Measurements from ENCODE around the gene BIRC7. TPM values are rescaled to one million over a fixed set of nuclear protein-coding genes. Genes with fewer than 3 reads are reported as not detected.

Gene BIRC7
- total RNA-seq, 1 donor from 2014 or later = 0.60 TPM

DNA sequence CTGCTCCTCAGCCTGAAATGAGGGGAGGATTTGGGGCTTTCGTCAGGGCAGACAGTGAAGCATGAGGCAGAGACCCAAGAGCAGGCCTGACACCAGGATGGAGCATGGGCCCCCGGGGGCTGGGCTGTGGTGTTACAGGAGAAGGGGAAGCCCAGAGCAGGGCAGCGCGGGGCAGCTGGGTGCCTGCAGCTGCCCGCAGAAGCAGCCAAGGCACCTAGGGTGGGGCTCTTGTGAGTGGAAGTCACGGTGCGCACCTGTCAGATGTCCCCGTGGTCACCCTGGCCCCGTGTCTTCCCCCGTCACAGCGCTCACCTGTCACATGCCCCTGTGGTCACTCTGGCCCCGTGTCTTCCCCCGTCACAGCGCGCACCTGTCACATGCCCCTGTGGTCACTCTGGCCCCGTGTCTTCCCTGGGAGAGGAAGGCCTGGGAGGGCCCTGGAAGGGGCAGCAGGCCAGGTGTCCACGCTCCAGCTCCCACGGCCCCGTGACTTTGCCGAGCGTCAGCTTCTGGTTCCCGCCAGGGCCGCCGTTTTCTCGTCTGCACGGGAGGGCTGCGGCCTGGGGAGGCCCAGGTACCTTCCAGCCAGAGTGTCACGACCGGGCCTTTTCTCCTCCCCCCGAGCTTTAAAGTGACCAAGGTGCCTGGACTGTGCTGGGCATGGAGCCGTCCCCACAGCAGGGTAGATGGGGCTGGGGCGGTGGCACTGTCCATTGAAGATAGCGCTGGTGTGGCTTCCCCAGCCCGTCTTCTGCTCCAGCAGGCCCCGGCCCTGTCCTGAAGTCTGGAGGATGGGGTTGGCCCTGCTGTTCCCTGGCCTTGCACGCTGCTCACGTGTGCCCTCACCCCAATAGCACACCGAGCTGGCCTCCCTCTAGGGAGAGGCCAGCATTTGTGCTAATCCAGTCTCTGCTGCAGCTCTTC, 46.3 kb downstream of the BIRC7 start:
- DNase-seq (ENCODE audit: low spot score) = no peak

DNA sequence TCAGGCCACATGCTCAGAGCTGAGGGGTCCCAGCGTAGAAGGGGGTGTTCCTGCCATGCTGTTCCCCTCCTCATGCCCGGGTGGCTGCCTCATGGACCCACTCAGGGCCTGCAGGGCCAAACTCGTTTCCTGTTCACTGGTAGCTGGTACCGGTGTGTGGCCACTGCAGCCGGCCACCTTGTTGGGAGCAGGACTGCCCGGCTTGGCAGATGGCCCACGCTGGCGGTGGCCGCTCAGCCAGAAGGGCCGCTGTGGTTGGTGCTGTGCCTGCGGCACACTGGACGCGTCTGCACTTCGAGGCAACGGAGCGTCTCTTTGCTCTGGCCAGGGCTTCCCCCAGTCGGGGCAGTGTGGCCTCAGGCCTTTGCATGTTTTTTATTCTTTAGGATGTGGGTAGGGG, 47.2 kb downstream of the BIRC7 start:
- DNase-seq (ENCODE audit: low spot score) = no peak

DNA sequence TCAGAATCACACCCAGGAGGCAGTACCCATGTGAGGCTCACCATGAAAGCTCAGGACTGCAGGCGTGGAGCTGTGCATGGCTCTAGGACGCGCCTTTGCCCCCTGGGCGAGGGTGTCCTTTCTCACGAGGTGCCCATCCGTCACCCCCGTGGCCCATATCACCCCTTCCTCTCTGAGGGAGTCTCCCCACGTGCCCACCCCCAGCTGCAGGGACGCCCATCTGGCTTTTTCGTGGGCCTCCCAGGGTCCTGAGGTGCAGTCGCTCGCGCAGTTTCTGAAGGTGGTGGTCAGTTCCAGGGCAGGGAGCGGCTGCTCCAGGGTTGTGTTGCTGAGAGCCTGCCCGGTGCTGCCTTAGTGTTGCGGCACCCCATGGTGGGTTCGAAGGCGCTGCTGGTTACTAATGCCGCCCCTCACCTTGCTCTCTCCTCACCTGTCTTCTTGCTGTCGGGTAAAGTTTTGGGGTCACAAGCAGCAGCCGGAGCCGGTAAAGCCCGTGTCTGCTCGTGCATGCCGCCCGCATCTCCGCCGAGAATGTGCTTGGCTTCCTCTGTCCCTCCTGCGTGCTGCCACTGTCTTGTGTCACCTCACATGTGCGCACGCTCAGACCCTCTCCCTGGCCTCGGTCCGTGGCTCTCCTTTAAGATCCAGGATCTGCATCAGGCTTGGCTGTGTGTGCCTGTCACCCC, 47.8 kb downstream of the BIRC7 start:
- DNase-seq (ENCODE audit: low spot score) = no peak

DNA sequence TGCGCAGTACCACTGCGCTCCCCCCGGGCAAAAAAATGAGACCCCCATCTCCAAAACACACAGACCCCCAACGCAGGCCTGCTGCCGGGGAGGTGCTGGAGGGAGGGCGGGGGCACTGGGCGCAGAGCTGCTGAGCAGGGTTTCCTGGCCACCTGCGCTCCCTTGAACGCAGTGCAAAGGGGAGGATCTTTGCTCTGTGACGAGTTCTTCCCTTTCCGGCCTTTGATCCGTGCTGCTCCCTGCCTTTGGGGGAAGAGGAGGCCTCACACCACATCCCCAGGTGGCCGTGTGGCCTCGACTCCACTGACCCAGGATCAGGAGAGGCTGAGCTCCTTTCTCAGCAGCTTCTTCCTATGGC, 48.4 kb downstream of the BIRC7 start:
- DNase-seq (ENCODE audit: low spot score) = no peak

DNA sequence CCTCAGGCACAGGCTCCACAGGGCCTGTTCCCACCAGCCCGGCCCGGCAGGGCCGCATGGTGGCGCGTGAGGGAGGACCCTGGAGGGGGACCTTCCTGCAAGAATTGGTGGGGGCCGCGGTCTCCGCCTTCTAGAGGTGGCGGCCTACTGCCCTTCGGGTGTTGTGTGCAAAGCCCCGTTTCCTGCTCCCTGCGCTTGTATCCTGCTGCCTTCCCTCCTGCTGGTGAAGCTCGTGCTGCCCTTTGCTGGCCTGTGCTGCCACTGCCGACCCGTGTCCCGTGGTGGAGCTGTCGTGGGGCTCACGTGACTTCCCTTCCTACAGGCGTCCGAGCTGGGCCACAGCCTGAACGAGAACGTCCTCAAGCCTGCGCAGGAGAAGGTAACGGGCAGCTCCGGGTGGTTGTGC, 48.8 kb downstream of the BIRC7 start:
- DNase-seq (ENCODE audit: low spot score) = no peak

DNA sequence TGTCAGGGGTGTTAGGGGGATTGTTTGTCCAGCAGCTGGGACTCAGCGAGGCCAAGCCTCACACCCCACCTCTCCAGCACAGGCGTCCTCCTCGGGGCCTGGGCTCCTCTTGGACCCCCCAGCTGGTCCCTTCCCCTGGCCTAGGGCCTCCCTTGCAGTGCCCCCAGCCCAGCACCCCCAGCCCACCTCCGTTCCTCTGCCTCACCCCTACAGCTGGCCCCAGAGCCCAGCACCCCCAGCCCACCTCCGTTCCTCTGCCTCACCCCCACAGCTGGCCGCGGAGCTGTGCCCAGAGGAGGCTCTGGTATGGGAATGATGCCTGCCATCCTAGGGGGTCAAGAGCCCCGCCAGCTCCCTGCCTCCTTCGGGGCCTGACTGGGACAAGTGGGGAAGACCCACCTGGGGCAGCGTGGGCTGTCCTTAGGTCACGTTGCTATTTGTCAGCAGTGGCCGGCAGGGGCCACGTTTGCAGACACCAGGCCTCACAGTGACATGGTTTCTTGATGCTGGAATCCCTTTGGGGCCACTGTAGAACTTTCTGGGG, 49.3 kb downstream of the BIRC7 start:
- DNase-seq (ENCODE audit: low spot score) = no peak

DNA sequence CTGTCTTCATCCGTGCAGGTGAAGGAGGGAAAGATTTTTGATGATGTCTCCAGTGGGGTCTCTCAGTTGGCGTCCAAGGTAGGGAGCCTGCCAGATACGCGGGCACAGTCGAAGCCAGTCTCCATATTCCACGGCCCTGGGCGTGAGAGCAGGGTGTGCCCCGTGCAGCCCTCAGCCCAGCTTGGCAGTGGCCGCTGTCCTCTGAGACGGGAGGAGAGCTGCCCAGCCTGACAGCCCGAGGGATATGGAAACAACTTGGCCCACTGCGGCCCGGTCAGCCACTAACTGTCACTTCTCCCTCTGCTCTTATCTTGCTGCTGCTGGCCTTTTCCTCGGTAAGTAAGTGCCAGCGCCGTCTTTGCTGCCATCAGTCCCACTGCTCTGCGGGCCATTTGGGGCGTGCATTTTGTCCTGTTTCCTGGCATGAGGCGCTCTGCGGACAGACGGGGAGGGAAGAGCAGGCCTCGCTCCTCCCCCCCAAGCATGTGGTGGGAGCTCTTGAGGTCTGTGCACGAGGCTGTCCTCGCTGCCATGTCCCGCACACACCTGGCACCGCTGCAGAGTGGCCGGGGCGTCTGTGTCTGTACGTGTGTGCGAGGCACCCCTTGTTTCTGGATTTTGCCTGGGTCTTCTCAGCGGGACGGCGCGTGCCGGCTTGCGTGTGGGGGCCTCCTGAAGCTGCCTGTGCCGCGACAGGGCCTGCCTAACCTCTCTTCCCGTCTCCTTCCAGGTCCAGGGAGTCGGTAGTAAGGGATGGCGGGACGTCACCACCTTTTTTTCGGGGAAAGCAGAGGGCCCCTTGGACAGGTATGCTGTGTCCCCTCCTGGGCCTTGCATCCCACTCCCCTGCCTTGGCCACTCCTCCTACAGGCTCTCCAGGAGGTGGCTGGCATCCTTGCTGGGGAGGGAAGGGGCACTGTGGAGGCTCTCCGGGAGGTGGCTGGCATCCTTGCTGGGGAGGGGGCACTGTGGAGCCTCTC, 50.2 kb downstream of the BIRC7 start:
- DNase-seq (ENCODE audit: low spot score) = no peak

DNA sequence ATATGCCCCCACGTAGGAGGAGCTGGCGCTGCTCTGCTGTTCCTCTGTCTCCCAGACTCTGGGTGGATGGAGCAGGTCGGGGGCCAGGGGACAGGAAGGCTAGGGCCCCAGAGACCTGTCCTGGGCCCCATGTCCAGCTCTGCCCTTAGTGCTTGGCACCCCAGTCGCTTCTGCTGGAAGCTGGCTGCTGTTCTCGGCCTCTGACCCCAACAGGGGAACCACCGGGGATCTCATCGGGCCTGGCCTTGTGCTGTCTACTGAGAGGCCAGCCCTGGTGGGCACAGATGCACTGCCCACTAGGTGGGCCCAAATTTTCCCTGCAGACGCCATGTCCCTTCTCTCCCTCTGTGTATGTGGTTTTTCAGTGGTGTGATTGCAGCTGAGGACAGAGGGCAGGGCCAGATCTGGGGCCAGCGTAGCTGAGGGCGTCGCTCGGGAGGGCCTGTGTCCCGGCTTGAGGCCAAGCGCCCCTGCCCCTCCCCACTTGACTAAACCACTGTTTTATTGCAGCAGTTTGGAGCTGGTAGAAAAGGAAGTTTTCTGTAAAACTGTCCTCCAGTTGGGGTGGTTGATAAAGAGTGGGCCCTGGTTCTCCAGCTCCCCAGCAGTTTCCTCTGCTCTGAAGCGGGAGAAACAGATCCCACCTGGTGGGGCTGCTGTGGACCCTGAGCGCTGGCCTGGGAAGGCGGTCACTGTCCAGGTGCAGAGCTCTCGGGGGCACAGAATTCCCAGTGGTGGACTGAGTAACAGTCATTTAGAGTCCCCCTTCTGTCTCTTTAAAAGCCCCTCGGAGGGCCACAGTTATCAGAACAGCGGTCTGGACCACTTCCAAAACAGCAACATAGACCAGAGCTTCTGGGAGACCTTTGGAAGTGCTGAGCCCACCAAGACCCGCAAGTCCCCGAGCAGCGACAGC, 51.3 kb downstream of the BIRC7 start:
- DNase-seq (ENCODE audit: low spot score) = no peak

DNA sequence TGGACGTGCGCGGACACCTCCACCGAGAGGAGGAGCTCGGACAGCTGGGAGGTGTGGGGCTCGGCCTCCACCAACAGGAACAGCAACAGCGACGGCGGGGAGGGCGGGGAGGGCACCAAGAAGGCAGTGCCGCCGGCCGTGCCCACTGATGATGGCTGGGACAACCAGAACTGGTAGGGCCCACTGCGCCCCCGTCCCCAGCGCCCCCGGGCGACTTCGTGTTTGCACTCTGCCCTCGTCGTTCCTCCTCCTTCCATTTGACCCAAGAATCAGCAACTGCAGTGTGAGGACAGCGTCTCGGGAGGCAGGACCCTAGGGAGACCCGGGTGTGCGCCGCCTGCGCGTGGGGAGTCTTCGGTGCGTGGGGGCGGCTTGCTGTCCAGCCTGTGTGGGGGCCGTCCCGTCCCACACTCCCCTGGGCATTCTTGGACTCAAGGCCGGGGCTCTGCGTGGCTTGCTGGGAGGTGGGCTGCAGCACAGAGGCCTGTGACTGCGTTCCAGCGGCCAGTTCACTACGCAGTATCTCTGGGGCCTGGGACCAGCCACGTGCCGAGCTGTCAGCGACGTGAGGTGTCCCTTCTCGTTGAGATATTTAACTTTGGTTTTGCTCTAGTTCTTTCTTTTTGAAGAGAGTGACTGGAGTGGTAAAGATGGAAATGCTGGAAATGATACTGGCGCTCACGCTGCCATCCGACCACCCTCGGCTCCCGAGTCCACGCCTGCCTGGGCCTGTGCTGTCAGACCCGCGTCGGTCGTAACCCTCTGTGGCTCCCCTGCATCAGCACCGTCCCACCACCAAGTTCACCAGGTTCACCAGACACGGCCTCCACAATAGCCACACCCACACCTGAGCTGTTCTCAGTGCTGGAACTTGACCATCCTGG, 52.2 kb downstream of the BIRC7 start:
- DNase-seq (ENCODE audit: low spot score) = no peak

DNA sequence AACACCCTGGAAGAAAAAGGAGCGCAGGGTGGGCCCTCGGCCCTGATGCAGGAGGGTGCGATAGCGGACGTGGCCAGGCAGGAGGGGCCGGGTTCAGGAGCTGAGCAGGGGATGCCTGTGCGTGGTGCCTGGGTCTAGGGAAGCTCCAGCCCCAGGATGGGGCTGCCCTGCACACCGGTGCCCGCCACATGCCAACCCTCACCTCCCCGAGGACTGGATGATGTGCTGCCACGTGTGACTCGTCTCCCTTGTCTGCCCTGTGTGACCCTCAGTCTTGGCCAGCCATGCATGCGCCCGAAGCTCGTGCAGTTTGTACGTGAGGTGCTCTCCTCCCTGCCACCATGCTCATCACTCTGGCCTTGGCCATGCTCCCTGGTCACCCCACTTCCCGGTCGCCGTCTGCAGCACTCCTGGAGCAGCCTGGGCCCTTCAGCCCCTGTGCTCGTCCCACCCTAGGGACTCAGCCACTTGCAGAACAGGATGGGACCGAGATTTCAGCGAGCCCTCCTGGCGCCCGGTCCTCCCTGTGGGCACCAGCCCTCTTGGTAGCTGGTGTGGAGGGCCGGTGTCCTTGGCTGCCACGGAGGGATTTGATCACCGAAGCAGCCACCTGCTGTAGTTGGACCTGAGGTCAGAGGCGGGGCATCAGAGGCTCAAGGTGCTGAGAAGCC, 53.0 kb downstream of the BIRC7 start:
- no peak for DNase-seq (ENCODE audit: low spot score)

DNA sequence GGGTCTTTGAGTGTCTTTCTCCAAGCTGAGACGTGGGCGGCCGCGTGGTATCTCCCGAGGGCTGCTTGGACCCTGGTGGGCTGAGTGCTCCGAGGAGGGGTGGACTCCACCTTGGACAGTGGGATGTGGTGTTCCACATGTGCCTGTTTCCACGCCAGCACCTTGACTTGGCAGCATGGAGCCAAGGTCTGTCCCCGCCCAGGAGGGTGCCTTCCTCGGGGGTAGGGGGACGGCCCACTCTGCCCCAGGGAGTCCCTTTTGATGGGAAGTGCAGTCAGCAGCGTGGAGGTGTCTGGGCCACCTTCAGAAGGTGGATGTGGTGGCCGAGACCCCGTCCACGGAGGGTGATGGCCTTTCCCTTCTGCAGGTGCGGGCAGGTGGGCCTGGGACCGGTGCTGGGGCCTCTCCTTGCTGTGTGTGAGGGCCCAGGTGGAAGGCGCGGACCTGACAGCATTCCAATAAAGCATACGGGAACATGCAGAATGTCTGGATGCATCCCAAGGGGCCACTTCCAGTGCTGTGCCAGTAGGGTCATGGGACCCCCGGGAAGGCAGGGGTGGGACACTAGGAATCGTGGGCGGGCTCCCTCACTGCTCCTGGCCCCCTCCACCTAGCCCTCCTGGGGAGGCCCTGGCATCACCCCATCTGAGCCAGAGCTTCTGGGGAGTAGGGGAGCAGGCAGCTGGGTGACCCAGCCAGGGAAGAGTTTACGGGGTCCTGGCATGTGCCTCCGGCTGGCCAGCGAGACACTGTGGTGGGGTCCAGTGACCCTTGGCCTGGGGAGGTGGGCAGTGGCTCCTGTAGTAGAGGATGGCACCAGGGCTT, 53.8 kb downstream of the BIRC7 start:
- no peak for DNase-seq (ENCODE audit: low spot score)

Other genes with a start within 250 kb of the BIRC7 start
- not detected for gene BHLHE23, start 228.9 kb upstream of the BIRC7 start, total RNA-seq
- 36.3 TPM for gene YTHDF1, start 19.8 kb upstream of the BIRC7 start, total RNA-seq
- gene NKAIN4, start 18.6 kb downstream of the BIRC7 start, total RNA-seq = not detected
- gene ARFGAP1, start 36.9 kb downstream of the BIRC7 start, total RNA-seq = 94.8 TPM
- not detected for gene COL20A1, start 57.3 kb downstream of the BIRC7 start, total RNA-seq
- gene CHRNA4, start 125.4 kb downstream of the BIRC7 start, total RNA-seq = not detected
- gene KCNQ2, start 236.8 kb downstream of the BIRC7 start, total RNA-seq = not detected